ENCODE measurements around the gene CNOT4.

The CNOT4 gene

GRCh38 chr7:135427166-135427565 is 82.7 kb downstream of the CNOT4 start:
- no peak for TF ChIP-seq CTCF (IDR thresholded peaks at IDR 0.05)

- TF ChIP-seq CTCF (IDR thresholded peaks at IDR 0.05) = no peak
Observed at GRCh38 chr7:135425036-135425435, 84.9 kb downstream of the CNOT4 start.

- no peak for TF ChIP-seq CTCF (IDR thresholded peaks at IDR 0.05)
Observed at GRCh38 chr7:135420786-135421185, 89.1 kb downstream of the CNOT4 start.

GRCh38 chr7:135416431-135416830 is 93.5 kb downstream of the CNOT4 start:
- no peak for TF ChIP-seq CTCF (IDR thresholded peaks at IDR 0.05)

GRCh38 chr7:135414850-135415439 is 95.0 kb downstream of the CNOT4 start:
- peak; percentile 63 for TF ChIP-seq CTCF (IDR thresholded peaks at IDR 0.05)

- no peak for TF ChIP-seq CTCF (IDR thresholded peaks at IDR 0.05)
Observed at GRCh38 chr7:135414208-135414607, 95.7 kb downstream of the CNOT4 start.

GRCh38 chr7:135411098-135411497 is 98.8 kb downstream of the CNOT4 start:
- no peak for TF ChIP-seq CTCF (IDR thresholded peaks at IDR 0.05)

- TF ChIP-seq CTCF (IDR thresholded peaks at IDR 0.05) = no peak
Observed at GRCh38 chr7:135410543-135410942, 99.4 kb downstream of the CNOT4 start.

Measured in LNCAP (cell line).